Ovary (tissue), 9 donors: Measurements from ENCODE around the gene CLMN. TPM values are rescaled to one million over a fixed set of nuclear protein-coding genes. Genes with fewer than 3 reads are reported as not detected.

Source experiments
- DNase-seq, 5 donors: peaks; one replicate each; pipeline ENCODE4 v3.0.0-alpha.2; 2019 to 2020
- H3K27ac ChIP-seq, 2 donors: fragments of 200-600 bp; one replicate each; pipeline versions ENCODE4 v1.5.1 to v1.8.0; 2019 to 2022
- H3K27me3 ChIP-seq: fragments of 200-600 bp; one replicate; pipeline ENCODE4 v1.8.0; 2022
- H3K36me3 ChIP-seq: fragments of 200-600 bp; sonication (generic); one replicate; pipeline ENCODE4 v1.5.1; 2019
- H3K4me1 ChIP-seq: one replicate; pipeline ENCODE4 v1.8.1; 2013; ENCODE audit warnings: mild to moderate bottlenecking, moderate library complexity; ENCODE audit not compliant: insufficient read depth
- H3K4me3 ChIP-seq: fragments of 200-600 bp; sonication (generic); one replicate; pipeline ENCODE4 v1.5.1; 2017
- H3K9me3 ChIP-seq, 2 donors: fragments of 200-600 bp in 1 of 2; sonication (generic) in 1 of 2; one replicate each; pipeline versions ENCODE4 v1.5.1 to v1.8.1; 2013 to 2019; ENCODE audit warnings: mild to moderate bottlenecking in 1 of 2, moderate library complexity in 1 of 2
- CTCF ChIP-seq, 3 donors: fragments of 450-650 bp in 2 of 3; fragments of 200-600 bp in 1 of 3; IDR thresholded peaks; one replicate each; pipeline versions ENCODE4 v1.5.1 to v1.8.0; 2016 to 2022; ENCODE audit warnings: antibody characterized with exemption in 3 of 3, mild to moderate bottlenecking in 1 of 3
- EP300 ChIP-seq: sonication (generic); formaldehyde crosslinking; IDR thresholded peaks from one replicate; pipeline ENCODE4 v1.6.1; 2017; ENCODE audit warnings: antibody characterized with exemption
- POLR2A ChIP-seq: fragments of 450-650 bp; IDR thresholded peaks from one replicate; pipeline ENCODE4 v1.6.1; 2017; ENCODE audit warnings: antibody characterized with exemption, mild to moderate bottlenecking, moderate library complexity
- WGBS, 3 donors: extraction: QIAGEN DNeasy Blood & Tissue Kit in 1 of 3; methylation state at CpG; one replicate each; pipeline versions ENCODE4 v1.1.5 to v1.1.7; 2013 to 2017; 5-methylcytosine and 5-hydroxymethylcytosine counted together
- intact Hi-C, 4 donors: fragments of 100-400 bp; cut with DNase I; formaldehyde crosslinking; loops; one replicate each; pipeline versions ENCODE4 v1.11.0 to v1.15.1; 2022 to 2023
- polyA plus RNA-seq, 2 donors: library from polyadenylated mRNA; stranded (reverse); fragments of 200-250 nt in 1 of 2; fragments of 350-450 nt in 1 of 2; fragmentation: Illumina TruSeq in 1 of 2; extraction: RNeasy Lipid Tissue Mini Kit (QIAGEN cat#74804) in 1 of 2; gene quantifications; one replicate each; pipeline ENCODE4 v1.2.3, GENCODE V29; 2013 to 2014
- total RNA-seq, 7 donors: library from RNA; depleted of rRNA in 2 of 7; stranded (reverse); fragments of >200 nt in 2 of 7; fragmentation: NEBNext Ultra II Directional in 3 of 7; extraction: Animal tissue kit (Norgen Biotek cat#: 25700) in 3 of 7; gene quantifications; one replicate each; pipeline versions ENCODE4 v1.1.0 to v1.2.4, GENCODE V29; 2016 to 2023
- donor health status: DM: no; HTN: no; CAD: no; lungs with moderate emphysema.
- donor health status: DM: no; HTN: no; CAD: no.
- donor health status: Bipolar disorder and iron deficiency.
- donor health status: DM: yes; HTN: yes; CAD: no.
- donor health status: DM: no; HTN: no; CAD: no.
- donor health status: DM: yes; HTN: yes; CAD: no.

The CLMN gene
- total and polyA plus RNA-seq, 9 donors, result 2.2 to 11.7 (median 6.5) TPM

GRCh38 chr14:95335071-95335470 lies 15.4 kb upstream of the CLMN start:
- no peak for DNase-seq
- no peaks in the 10 kb centered on the region for H3K36me3 ChIP-seq
- H3K4me3 ChIP-seq, result no peak overlapping the region
- 78 to 93% (median 91%) methylated on average over 2 of the region's 2 CpGs for WGBS, 3 donors
- TF ChIP-seq EP300, result no peak
- TF ChIP-seq CTCF (IDR thresholded peaks at IDR 0.05), result no peak
- H3K27ac ChIP-seq, result no peak overlapping the region
- H3K4me1 ChIP-seq, result no peaks in the 10 kb centered on the region
- intact Hi-C loops, result no loop called here
- no peaks in the 10 kb centered on the region for H3K9me3 ChIP-seq
- no peaks in the 10 kb centered on the region for H3K27me3 ChIP-seq

- intact Hi-C loops, result no loop called here
- TF ChIP-seq CTCF (IDR thresholded peaks at IDR 0.05) (no peak), POLR2A (no peak), EP300 (no peak)
- H3K4me3 ChIP-seq, result no peak overlapping the region
- no peaks in the 10 kb centered on the region for H3K9me3 ChIP-seq
- H3K27me3 ChIP-seq, result no peaks in the 10 kb centered on the region
- 70 to 82% (median 75%) methylated on average over 6 of the region's 6 CpGs for WGBS, 3 donors
- H3K4me1 ChIP-seq, result no peaks in the 10 kb centered on the region
- no peaks in the 10 kb centered on the region for H3K36me3 ChIP-seq
- DNase-seq, result no peak
- no peak overlapping the region for H3K27ac ChIP-seq
Observed at GRCh38 chr14:95334044-95334443, 14.3 kb upstream of the CLMN start.

DNA sequence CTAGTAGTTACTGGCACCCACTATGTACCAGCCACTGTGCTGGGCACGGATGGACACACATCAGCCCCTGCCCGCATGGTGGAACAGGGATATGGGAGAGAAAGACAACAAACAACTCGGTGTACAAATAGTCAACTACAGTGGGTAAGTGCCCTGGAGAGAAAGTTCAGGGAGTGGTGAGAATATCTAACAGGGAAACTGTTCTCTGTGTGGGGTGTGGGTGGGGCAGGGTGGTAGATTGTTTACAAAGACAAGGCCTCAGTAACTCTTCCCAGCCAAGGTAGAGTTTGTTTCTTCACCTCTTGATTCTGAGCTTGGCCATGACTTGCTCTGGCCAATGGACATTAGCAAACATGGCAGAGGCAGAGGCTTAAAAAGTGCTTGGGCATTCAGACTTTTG lies 12.9 kb upstream of the CLMN start:
- Histone ChIP-seq H3K4me1 (no peaks in the 10 kb centered on the region), H3K4me3 (no peak overlapping the region), H3K27ac (no peak overlapping the region), H3K27me3 (no peaks in the 10 kb centered on the region), H3K36me3 (no peaks in the 10 kb centered on the region), H3K9me3 (no peaks in the 10 kb centered on the region)
- TF ChIP-seq EP300 (no peak), CTCF (IDR thresholded peaks at IDR 0.05) (no peak), POLR2A (no peak)
- DNase-seq, result no peak
- WGBS, 3 donors, result 90 to 96% (median 95%) methylated on average over 3 of the region's 3 CpGs
- intact Hi-C loops, result no loop called here

DNA sequence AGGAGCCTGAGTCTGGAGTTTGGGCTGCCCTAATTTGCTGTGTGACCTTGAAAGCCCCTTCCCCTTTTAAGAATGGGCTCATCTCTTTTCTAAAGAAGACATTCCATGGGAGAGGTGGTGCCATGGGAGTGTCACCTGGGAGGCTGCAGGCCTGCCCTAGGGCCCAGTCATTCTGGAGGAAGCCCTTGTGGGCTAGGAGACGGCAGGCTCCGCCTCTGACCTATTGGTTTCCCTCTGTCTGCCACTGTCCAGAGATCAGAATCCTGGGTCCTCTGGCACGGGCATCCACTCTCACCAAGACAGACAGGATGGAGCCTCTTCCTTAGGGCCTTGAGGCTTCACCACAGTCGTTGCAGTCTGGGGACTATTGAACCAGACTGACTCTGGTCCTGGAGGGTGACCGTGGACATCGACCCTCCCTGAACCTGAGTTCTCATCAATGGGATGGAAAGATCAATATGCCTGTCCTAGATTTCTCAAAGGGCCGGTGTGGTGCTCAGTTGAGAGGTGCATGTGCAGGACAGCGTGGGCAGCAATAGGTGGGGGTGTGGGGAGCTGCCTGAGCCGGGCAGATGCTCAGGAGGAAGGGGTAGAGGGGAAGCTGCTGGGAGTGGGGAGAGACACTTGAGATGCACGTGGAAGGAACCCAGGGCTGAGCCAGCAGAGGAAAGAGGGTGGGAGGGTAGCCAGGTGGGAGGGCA lies 12.2 kb upstream of the CLMN start:
- H3K9me3 ChIP-seq, result no peaks in the 10 kb centered on the region
- DNase-seq, result no peak
- H3K4me1 ChIP-seq, result no peaks in the 10 kb centered on the region
- no peak overlapping the region for H3K4me3 ChIP-seq
- intact Hi-C loops, result no loop called here
- 75 to 82% (median 77%) methylated on average over 10 of the region's 10 CpGs for WGBS, 3 donors
- no peak overlapping the region for H3K27ac ChIP-seq
- no peaks in the 10 kb centered on the region for H3K27me3 ChIP-seq
- no peaks in the 10 kb centered on the region for H3K36me3 ChIP-seq
- TF ChIP-seq EP300 (no peak), CTCF (IDR thresholded peaks at IDR 0.05) (no peak), POLR2A (no peak)
